Astrocyte (in vitro differentiated cells and primary cell): ENCODE data around the gene ING4. TPM values are rescaled to one million over a fixed set of nuclear protein-coding genes. Genes with fewer than 3 reads are reported as not detected.

Experiments
- DNase-seq: peaks from one replicate; pipeline ENCODE4 v3.0.0-alpha.2; 2010; ENCODE audit warnings: low read depth
- FAIRE-seq: peaks from 2 replicates; lab custom pipeline; 2011; peaks lifted over from hg19 to GRCh38; lab: Jason Lieb, UNC
- H2AFZ ChIP-seq: 2 replicates; pipeline ENCODE4 v1.6.0; 2012; ENCODE audit warnings: low read depth, low read length, inconsistent platforms
- H3K27ac ChIP-seq: 2 replicates; pipeline ENCODE4 v1.5.1; 2011; ENCODE audit warnings: low read depth, low read length, inconsistent platforms
- H3K27me3 ChIP-seq: 2 replicates; pipeline ENCODE4 v1.6.0; 2011; ENCODE audit warnings: low read length, inconsistent platforms; ENCODE audit not compliant: insufficient read depth
- H3K36me3 ChIP-seq: 2 replicates; pipeline ENCODE4 v1.5.1; 2011; ENCODE audit warnings: low read length, inconsistent platforms; ENCODE audit not compliant: insufficient read depth
- H3K4me1 ChIP-seq: 2 replicates; pipeline ENCODE4 v1.5.1; 2011; ENCODE audit warnings: low read length, inconsistent platforms; ENCODE audit not compliant: insufficient read depth
- H3K4me2 ChIP-seq: 2 replicates; pipeline ENCODE4 v1.6.0; 2012; ENCODE audit warnings: low read length, inconsistent platforms
- H3K4me3 ChIP-seq: 2 replicates; pipeline ENCODE4 v1.5.1; 2011; ENCODE audit warnings: low read depth, mild to moderate bottlenecking, low read length, inconsistent platforms; ENCODE audit not compliant: insufficient read depth
- H3K79me2 ChIP-seq: 2 replicates; pipeline ENCODE4 v1.6.0; 2012; ENCODE audit warnings: mild to moderate bottlenecking, low read length, inconsistent platforms; ENCODE audit not compliant: insufficient read depth
- H3K9ac ChIP-seq: 2 replicates; pipeline ENCODE4 v1.6.0; 2012; ENCODE audit warnings: mild to moderate bottlenecking, low read length, inconsistent platforms
- H3K9me3 ChIP-seq: 2 replicates; pipeline ENCODE4 v1.5.1; 2012; ENCODE audit warnings: low read depth, mild to moderate bottlenecking, low read length, inconsistent platforms; ENCODE audit not compliant: insufficient read depth
- H4K20me1 ChIP-seq: 2 replicates; pipeline ENCODE4 v1.6.0; 2012; ENCODE audit warnings: low read length, inconsistent platforms; ENCODE audit not compliant: insufficient read depth
- H3K27ac Mint-ChIP-seq: one replicate; pipeline ENCODE4 v1.8.0; 2021; ENCODE audit warnings: mild to moderate bottlenecking, mixed read lengths; ENCODE audit not compliant: unreplicated experiment
- H3K27me3 Mint-ChIP-seq: one replicate; pipeline ENCODE4 v1.8.0; 2021; ENCODE audit warnings: low read depth, mixed read lengths; ENCODE audit not compliant: unreplicated experiment
- H3K36me3 Mint-ChIP-seq: one replicate; pipeline ENCODE4 v1.8.0; 2021; ENCODE audit warnings: low read depth, mixed read lengths; ENCODE audit not compliant: unreplicated experiment
- H3K4me1 Mint-ChIP-seq: one replicate; pipeline ENCODE4 v1.8.0; 2021; ENCODE audit warnings: low read depth, mixed read lengths; ENCODE audit not compliant: unreplicated experiment
- H3K4me3 Mint-ChIP-seq: one replicate; pipeline ENCODE4 v1.8.0; 2021; ENCODE audit warnings: mild to moderate bottlenecking, moderate library complexity, mixed read lengths; ENCODE audit not compliant: unreplicated experiment
- H3K9me3 Mint-ChIP-seq: one replicate; pipeline ENCODE4 v1.8.0; 2021; ENCODE audit warnings: mild to moderate bottlenecking, mixed read lengths; ENCODE audit not compliant: unreplicated experiment
- CTCF ChIP-seq: IDR thresholded peaks from 2 replicates; pipeline ENCODE4 v1.5.1; 2011; ENCODE audit warnings: low read depth, mild to moderate bottlenecking, inconsistent platforms, low read length, moderate library complexity; ENCODE audit not compliant: insufficient read depth
- EZH2 ChIP-seq: IDR thresholded peaks from 2 replicates; pipeline ENCODE4 v1.6.1; 2012; ENCODE audit warnings: mild to moderate bottlenecking, low read length, inconsistent platforms; ENCODE audit not compliant: insufficient read depth
- total RNA-seq: library from RNA; stranded (reverse); gene quantifications from 2 replicates; pipeline ENCODE4 v1.2.1, GENCODE V29; 2021

ING4 gene
- total RNA-seq, 1 donor from 2014 or later = 30.9 TPM

DNA sequence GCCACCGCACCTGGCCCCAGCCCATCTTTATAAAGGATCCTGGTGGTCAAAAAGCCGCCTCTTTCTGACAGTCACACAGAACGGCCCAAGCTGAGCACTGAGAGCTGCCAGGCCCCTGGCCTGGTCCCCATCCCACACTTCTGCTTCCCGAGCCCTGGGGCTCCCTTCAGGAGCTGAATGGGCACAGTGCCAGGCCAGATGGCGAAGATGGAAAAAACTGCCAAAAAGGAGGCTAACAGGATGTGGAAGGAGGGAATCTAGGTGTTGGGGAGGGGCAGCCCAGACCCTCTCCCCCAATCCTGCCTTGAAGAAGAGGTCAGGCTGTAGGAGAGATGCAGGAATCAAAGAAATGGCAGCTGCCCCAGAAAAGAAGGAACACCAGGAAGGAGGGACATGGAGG lies 32.2 kb downstream of the ING4 start:
- H3K4me3 Mint-ChIP-seq = no peak overlapping the region
- Histone ChIP-seq H3K9ac (no peak overlapping the region), H3K9me3 (no peaks in the 10 kb centered on the region), H2AFZ (no peak overlapping the region), H3K4me2 (no peak overlapping the region), H4K20me1 (no peaks in the 10 kb centered on the region), H3K4me3 (no peak overlapping the region), H3K36me3 (no peaks in the 10 kb centered on the region), H3K27ac (no peak overlapping the region), H3K79me2 (no peaks in the 10 kb centered on the region), H3K4me1 (peaks cover 2% of the 10 kb centered on the region), H3K27me3 (no peaks in the 10 kb centered on the region)
- no peak for DNase-seq
- TF ChIP-seq CTCF (no peak), EZH2 (no peak)
- no peak overlapping the region for H3K27ac Mint-ChIP-seq
- peaks cover 3% of the 10 kb centered on the region for H3K27me3 Mint-ChIP-seq
- FAIRE-seq = no peak
- H3K9me3 Mint-ChIP-seq = no peaks in the 10 kb centered on the region
- H3K36me3 Mint-ChIP-seq = no peaks in the 10 kb centered on the region
- H3K4me1 Mint-ChIP-seq = peaks cover 9% of the 10 kb centered on the region

DNA sequence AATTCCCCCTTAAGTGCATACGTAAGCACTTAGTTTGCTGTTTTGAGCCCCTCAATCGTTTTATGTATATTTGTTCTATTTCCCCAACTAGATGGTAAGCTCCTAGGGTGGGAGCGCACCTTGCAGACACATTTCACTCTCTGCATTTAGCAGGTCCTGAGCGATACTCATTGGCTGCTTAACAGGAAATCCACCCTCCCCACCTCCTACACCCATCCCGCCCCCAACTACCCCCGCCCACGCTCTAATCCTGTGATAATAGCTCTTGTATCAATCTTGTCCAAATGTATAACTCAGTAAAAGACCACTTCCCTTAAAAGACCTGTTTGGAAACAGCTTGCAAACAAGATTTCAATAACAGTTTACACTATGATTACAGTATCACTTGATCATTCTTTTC lies 35.3 kb downstream of the ING4 start:
- H4K20me1 ChIP-seq = no peaks in the 10 kb centered on the region
- no peaks in the 10 kb centered on the region for H3K27me3 ChIP-seq
- no peaks in the 10 kb centered on the region for H3K79me2 ChIP-seq
- Mint-ChIP-seq H3K9me3 (no peaks in the 10 kb centered on the region), H3K27ac (no peak overlapping the region), H3K4me1 (peaks cover 4% of the 10 kb centered on the region), H3K4me3 (no peak overlapping the region), H3K27me3 (peaks cover 3% of the 10 kb centered on the region), H3K36me3 (no peaks in the 10 kb centered on the region)
- H3K4me1 ChIP-seq = no peaks in the 10 kb centered on the region
- H3K9ac ChIP-seq = no peak overlapping the region
- no peak overlapping the region for H3K4me2 ChIP-seq
- DNase-seq (no peak), FAIRE-seq (no peak)
- no peak overlapping the region for H2AFZ ChIP-seq
- TF ChIP-seq EZH2 = no peak
- no peak for TF ChIP-seq CTCF
- no peak overlapping the region for H3K4me3 ChIP-seq
- no peak overlapping the region for H3K27ac ChIP-seq
- H3K9me3 ChIP-seq = no peaks in the 10 kb centered on the region
- no peaks in the 10 kb centered on the region for H3K36me3 ChIP-seq

GRCh38 chr12:6626654-6627283 lies 36.1 kb downstream of the ING4 start:
- H3K4me3 ChIP-seq = no peak overlapping the region
- no peak overlapping the region for H2AFZ ChIP-seq
- no peak overlapping the region for H3K9ac ChIP-seq
- Mint-ChIP-seq H3K27me3 (no peaks in the 10 kb centered on the region), H3K36me3 (no peaks in the 10 kb centered on the region), H3K4me1 (no peaks in the 10 kb centered on the region), H3K4me3 (no peak overlapping the region), H3K9me3 (no peaks in the 10 kb centered on the region), H3K27ac (no peak overlapping the region)
- H3K27me3 ChIP-seq = no peaks in the 10 kb centered on the region
- DNase-seq = no peak
- no peak for FAIRE-seq
- H3K27ac ChIP-seq = no peak overlapping the region
- no peak overlapping the region for H3K4me2 ChIP-seq
- TF ChIP-seq CTCF = no peak
- TF ChIP-seq EZH2 = no peak
- no peaks in the 10 kb centered on the region for H4K20me1 ChIP-seq
- H3K9me3 ChIP-seq = no peaks in the 10 kb centered on the region
- H3K4me1 ChIP-seq = no peaks in the 10 kb centered on the region
- H3K36me3 ChIP-seq = no peaks in the 10 kb centered on the region
- no peaks in the 10 kb centered on the region for H3K79me2 ChIP-seq
